Kidney epithelial cell (primary cell): ENCODE data around the gene OXTR. TPM values are rescaled to one million over a fixed set of nuclear protein-coding genes. Genes with fewer than 3 reads are reported as not detected.

Experiments used
- DNase-seq: peaks from one replicate; pipeline ENCODE4 v3.0.0-alpha.2; 2010; ENCODE audit warnings: low read depth
- H3K27me3 ChIP-seq: 2 replicates; pipeline ENCODE4 v1.6.0; 2011; ENCODE audit warnings: low read length; ENCODE audit not compliant: control insufficient read depth, insufficient read depth
- H3K36me3 ChIP-seq: 2 replicates; pipeline ENCODE4 v1.5.1; 2011; ENCODE audit warnings: low read length; ENCODE audit not compliant: control insufficient read depth, insufficient read depth
- H3K4me3 ChIP-seq: 2 replicates; pipeline ENCODE4 v1.5.1; 2011; ENCODE audit warnings: low read depth, mild to moderate bottlenecking, control low read depth, low read length
- total RNA-seq: library from RNA; depleted of rRNA; stranded (reverse); fragments of >200 nt; gene quantifications from 2 replicates; pipeline ENCODE4 v1.2.3, GENCODE V29; 2015
- TF ChIP-seq, protein P1 (sequence below): IDR thresholded peaks from 2 replicates; pipeline ENCODE4 v1.5.1; 2011; ENCODE audit warnings: mild to moderate bottlenecking, moderate library complexity, low read length, control low read depth, inconsistent platforms; ENCODE audit not compliant: insufficient read depth, poor library complexity, severe bottlenecking

The OXTR gene
- 2.0 and 2.1 TPM in 2 replicates for total RNA-seq

DNA sequence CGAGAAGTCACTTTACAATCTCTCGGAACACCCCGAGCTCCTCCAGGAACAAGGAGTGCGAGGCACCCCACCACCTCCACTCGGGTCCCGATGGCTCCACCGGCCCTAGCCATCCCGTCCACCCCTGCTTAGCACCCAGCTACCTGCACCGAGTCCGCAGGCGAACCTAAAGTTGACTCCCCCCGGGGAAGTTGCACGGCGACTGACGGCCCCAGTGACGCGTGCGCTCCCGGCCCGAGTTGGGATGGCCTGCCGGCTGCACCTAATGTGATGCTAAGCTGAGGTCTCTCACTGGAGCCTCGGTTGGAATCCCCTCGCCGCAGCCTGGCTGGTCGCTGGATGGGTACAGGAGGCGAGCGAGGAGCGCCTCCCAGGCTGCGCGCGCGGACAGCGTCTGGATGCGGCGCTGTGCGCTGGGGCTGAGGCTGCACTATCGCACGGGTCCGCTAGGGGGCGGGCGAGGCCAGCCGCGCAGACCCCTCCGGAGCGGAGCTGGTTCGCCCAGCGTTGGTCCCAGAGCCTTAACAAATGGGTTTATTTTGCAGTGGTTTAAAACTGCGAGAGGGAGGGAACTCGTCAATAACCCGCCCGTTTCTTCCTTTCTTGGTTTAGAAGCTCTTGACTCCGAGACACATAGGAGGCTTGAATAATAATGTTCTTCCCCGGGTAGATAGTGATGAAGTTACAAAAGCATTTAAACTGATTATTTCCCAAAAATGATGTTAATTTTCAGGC is at the start of gene OXTR:
TSS of gene OXTR (minus strand) at position 526 of the 735 bp plus-strand sequence. CDS start 1,426 bp downstream, outside the sequence.
- DNase-seq, result no peak

GRCh38 chr3:8817486-8817885 is 48.1 kb upstream of the OXTR start:
- Histone ChIP-seq H3K4me3 (no peak overlapping the region), H3K36me3 (no peaks in the 10 kb centered on the region), H3K27me3 (no peaks in the 10 kb centered on the region)
- DNase-seq, result no peak
- TF ChIP-seq, protein P1, sequence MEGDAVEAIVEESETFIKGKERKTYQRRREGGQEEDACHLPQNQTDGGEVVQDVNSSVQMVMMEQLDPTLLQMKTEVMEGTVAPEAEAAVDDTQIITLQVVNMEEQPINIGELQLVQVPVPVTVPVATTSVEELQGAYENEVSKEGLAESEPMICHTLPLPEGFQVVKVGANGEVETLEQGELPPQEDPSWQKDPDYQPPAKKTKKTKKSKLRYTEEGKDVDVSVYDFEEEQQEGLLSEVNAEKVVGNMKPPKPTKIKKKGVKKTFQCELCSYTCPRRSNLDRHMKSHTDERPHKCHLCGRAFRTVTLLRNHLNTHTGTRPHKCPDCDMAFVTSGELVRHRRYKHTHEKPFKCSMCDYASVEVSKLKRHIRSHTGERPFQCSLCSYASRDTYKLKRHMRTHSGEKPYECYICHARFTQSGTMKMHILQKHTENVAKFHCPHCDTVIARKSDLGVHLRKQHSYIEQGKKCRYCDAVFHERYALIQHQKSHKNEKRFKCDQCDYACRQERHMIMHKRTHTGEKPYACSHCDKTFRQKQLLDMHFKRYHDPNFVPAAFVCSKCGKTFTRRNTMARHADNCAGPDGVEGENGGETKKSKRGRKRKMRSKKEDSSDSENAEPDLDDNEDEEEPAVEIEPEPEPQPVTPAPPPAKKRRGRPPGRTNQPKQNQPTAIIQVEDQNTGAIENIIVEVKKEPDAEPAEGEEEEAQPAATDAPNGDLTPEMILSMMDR, result no peak

More for the DNA sequence above, at the start of gene OXTR:
- H3K36me3 ChIP-seq, result no peaks in the 10 kb centered on the region
- peaks cover 28% of the 10 kb centered on the region for H3K27me3 ChIP-seq
- TF ChIP-seq, protein P1, result peak; percentile 91
- peak within 1 kb of the TSS; percentile 34 for H3K4me3 ChIP-seq

GRCh38 chr3:8816106-8816505 is 46.7 kb upstream of the OXTR start:
- peak; percentile 28 for DNase-seq
- H3K4me3 ChIP-seq, result no peak overlapping the region
- no peaks in the 10 kb centered on the region for H3K27me3 ChIP-seq
- no peaks in the 10 kb centered on the region for H3K36me3 ChIP-seq
- TF ChIP-seq, protein P1, result no peak

DNA sequence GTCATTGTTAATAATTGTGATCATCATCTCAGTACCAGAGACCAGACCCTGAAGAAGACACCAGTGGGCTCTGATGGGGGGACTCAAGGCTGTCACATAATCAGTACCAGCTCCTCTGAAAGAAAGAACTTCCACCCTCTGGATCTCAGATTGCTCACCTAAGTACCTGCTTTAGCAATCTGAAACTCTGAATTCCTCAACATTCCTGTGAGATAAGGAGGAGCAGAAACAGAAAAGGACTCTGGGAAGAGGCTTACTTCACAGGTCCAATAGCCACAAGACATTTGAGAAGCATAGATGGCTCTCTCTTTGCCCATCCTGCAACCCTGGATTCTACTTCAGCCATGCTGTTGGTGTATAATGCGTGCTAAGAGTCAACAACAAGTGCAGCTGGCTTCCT is 44.0 kb upstream of the OXTR start:
- H3K4me3 ChIP-seq, result no peak overlapping the region
- no peaks in the 10 kb centered on the region for H3K36me3 ChIP-seq
- no peaks in the 10 kb centered on the region for H3K27me3 ChIP-seq
- DNase-seq, result no peak
- TF ChIP-seq, protein P1, result no peak

GRCh38 chr3:8810561-8810960 is 41.1 kb upstream of the OXTR start:
- Histone ChIP-seq H3K27me3 (no peaks in the 10 kb centered on the region), H3K4me3 (no peak overlapping the region), H3K36me3 (no peaks in the 10 kb centered on the region)
- DNase-seq, result no peak
- TF ChIP-seq, protein P1, result no peak

DNA sequence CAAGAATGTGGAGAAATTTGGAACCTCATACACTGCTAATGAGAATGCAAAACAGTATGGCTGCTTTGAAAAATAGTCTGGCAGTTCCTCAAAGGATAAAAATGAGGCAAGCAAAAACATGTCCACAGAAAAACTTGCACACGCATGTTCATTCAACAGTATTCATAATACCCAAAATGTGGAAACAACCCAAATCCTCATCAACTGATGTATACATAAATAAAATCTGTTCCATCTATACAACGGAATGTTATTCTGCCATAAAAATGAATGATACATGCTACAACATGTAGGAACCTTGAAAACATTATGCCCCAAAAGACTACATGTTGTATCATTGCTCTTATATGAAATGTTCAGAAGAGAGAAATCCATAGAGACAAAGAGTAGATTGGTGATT is 36.4 kb upstream of the OXTR start:
- no peak for DNase-seq
- Histone ChIP-seq H3K27me3 (no peaks in the 10 kb centered on the region), H3K36me3 (no peaks in the 10 kb centered on the region), H3K4me3 (no peak overlapping the region)
- TF ChIP-seq, protein P1, result no peak
